HepG2 (cell line): ENCODE data around the gene ITPRIP. TPM values are rescaled to one million over a fixed set of nuclear protein-coding genes. Genes with fewer than 3 reads are reported as not detected.

Source experiments
- BRF2 ChIP-seq: sonication (generic); formaldehyde crosslinking; IDR thresholded peaks from 2 replicates; pipeline ENCODE4 v1.8.1; 2022; ENCODE audit warnings: mild to moderate bottlenecking, missing genetic modification reagents
- GMEB1 ChIP-seq: sonication (generic); formaldehyde crosslinking; IDR thresholded peaks from 2 replicates; pipeline ENCODE4 v1.5.1; 2020; ENCODE audit warnings: missing genetic modification reagents, mild to moderate bottlenecking, borderline replicate concordance
- KIAA2018 ChIP-seq: sonication (generic); formaldehyde crosslinking; IDR thresholded peaks from 2 replicates; pipeline ENCODE4 v1.5.0; 2020; ENCODE audit warnings: mild to moderate bottlenecking, missing genetic modification reagents, borderline replicate concordance
- KLF12 ChIP-seq: sonication (generic); formaldehyde crosslinking; IDR thresholded peaks from 2 replicates; pipeline ENCODE4 v1.4.0; 2020; ENCODE audit warnings: missing genetic modification reagents, borderline replicate concordance
- ZNF800 ChIP-seq: sonication (generic); formaldehyde crosslinking; IDR thresholded peaks from 2 replicates; pipeline ENCODE4 v1.4.0; 2020; ENCODE audit warnings: missing genetic modification reagents
- polyA plus RNA-seq, 8 experiments: library from polyadenylated mRNA; depleted of rRNA in 3 of 8; stranded (reverse) in 7 of 8; unstranded in 1 of 8; fragments of >200 nt; fragmentation: Illumina TruSeq in 4 of 8; extraction: Trizol in 4 of 8; gene quantifications; 2 replicates each; pipeline versions ENCODE4 v1.2.1 to v1.2.3, GENCODE V29; 2011 to 2016; ENCODE audit warnings: low read depth in 4 of 8, missing spikeins in 1 of 8, mixed read lengths in 1 of 8; ENCODE audit not compliant: insufficient read depth in 1 of 8
- total RNA-seq, 5 experiments: library from RNA; depleted of rRNA; stranded (reverse); fragments of >200 nt; fragmentation: Illumina TruSeq; extraction: Trizol; gene quantifications; 2 replicates each; pipeline ENCODE4 v1.2.3, GENCODE V29; 2016; ENCODE audit warnings: low read depth in 1 of 5

Gene ITPRIP
- total and polyA plus RNA-seq, 2 of the 13 experiments (the other 11 are each of a cell fraction or from before 2014, with no cell fraction given): 1.00 to 2.8 TPM

- no peak for TF ChIP-seq KIAA2018 (CRISPR knock-in tag)
- TF ChIP-seq ZNF800 (CRISPR knock-in tag): no peak
- no peak for TF ChIP-seq GMEB1 (CRISPR knock-in tag)
- TF ChIP-seq KLF12 (CRISPR knock-in tag): no peak
- TF ChIP-seq BRF2 (CRISPR knock-in tag): no peak
- TF ChIP-seq, all 625 proteins: peak for 0
Measured at GRCh38 chr10:104351919-104352318, 13.7 kb upstream of the ITPRIP start (continued).
